ENCODE results near the gene CWC27.

GRCh38 chr5:64876203-64876602, 107.5 kb downstream of the CWC27 start:
- TF ChIP-seq, protein P1, sequence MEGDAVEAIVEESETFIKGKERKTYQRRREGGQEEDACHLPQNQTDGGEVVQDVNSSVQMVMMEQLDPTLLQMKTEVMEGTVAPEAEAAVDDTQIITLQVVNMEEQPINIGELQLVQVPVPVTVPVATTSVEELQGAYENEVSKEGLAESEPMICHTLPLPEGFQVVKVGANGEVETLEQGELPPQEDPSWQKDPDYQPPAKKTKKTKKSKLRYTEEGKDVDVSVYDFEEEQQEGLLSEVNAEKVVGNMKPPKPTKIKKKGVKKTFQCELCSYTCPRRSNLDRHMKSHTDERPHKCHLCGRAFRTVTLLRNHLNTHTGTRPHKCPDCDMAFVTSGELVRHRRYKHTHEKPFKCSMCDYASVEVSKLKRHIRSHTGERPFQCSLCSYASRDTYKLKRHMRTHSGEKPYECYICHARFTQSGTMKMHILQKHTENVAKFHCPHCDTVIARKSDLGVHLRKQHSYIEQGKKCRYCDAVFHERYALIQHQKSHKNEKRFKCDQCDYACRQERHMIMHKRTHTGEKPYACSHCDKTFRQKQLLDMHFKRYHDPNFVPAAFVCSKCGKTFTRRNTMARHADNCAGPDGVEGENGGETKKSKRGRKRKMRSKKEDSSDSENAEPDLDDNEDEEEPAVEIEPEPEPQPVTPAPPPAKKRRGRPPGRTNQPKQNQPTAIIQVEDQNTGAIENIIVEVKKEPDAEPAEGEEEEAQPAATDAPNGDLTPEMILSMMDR (IDR thresholded peaks at IDR 0.05): no peak
- no peak for TF ChIP-seq POLR2AphosphoS5 (IDR thresholded peaks at IDR 0.05)

All from upper lobe of left lung (tissue), 4 donors.